HCT116 (cell line): Measurements from ENCODE around the gene CPLANE2. TPM values are rescaled to one million over a fixed set of nuclear protein-coding genes. Genes with fewer than 3 reads are reported as not detected.

Experiments used
- ATAC-seq: fragments of 200-7000 bp; cut with Tn5 transposase; 2 replicates; pipeline ENCODE4 v1.9.1; 2020; ENCODE audit warnings: mild to moderate bottlenecking, moderate library complexity
- BruUV-seq: library from RNA; stranded (reverse); fragments of 400-500 nt; replicated peaks from 2 replicates; lab custom pipeline; 2021; lab: Mats Ljungman, UMichigan
- CTCF ChIA-PET: fragments of 300-600 bp; sonication (Branson Sonifier 250); formaldehyde crosslinking; loops from one replicate; lab custom pipeline; 2021; ENCODE audit warnings: antibody characterized with exemption; lab: Charles Lee
- POLR2A ChIA-PET: fragments of 300-600, 350-600 bp; sonication (Branson Sonifier 250); formaldehyde crosslinking; loops from one replicate; lab custom pipeline; 2021; ENCODE audit warnings: antibody characterized with exemption; lab: Charles Lee
- RAD21 ChIA-PET, 2 experiments: fragments of 300-600 bp; sonication (Branson Sonifier 250); formaldehyde crosslinking; loops; one replicate each; lab custom pipeline; 2023; ENCODE audit warnings: low total read pairs in 2 of 2; ENCODE audit not compliant: uncharacterized antibody in 2 of 2, unreplicated experiment in 2 of 2, low non-redundant PET in 1 of 2; lab: Charles Lee
- DNase-seq: peaks from one replicate; pipeline ENCODE4 v3.0.0-alpha.2; 2010; ENCODE audit warnings: low read depth, low spot score
- H2AFZ ChIP-seq: fragments of 200-600 bp; shearing (Covaris generic), sonication (generic); 2 replicates; pipeline ENCODE4 v1.6.1; 2017; ENCODE audit warnings: low read depth, mixed run types, mixed read lengths, antibody characterized with exemption, low read length; ENCODE audit not compliant: poor library complexity, severe bottlenecking
- H3K27ac ChIP-seq: 2 replicates; pipeline ENCODE4 v1.5.1; 2012; ENCODE audit warnings: low read depth, low read length
- H3K27me3 ChIP-seq: fragments of 200-600 bp; sonication (generic); 2 replicates; pipeline ENCODE4 v1.6.1; 2016; ENCODE audit warnings: mixed run types, low read length, mixed read lengths; ENCODE audit not compliant: insufficient read depth
- H3K36me3 ChIP-seq, 2 experiments: fragments of 200-500 bp in 1 of 2; fragments of 200-600 bp in 1 of 2; sonication (Bioruptor generic) in 1 of 2; sonication (generic) in 1 of 2; 2 replicates each; pipeline versions ENCODE4 v1.5.1 to v1.6.1; 2014 to 2016; ENCODE audit warnings: low read length in 2 of 2, inconsistent platforms in 1 of 2, mixed read lengths in 1 of 2, mixed run types in 1 of 2; ENCODE audit not compliant: insufficient read depth in 2 of 2, control insufficient read depth in 1 of 2
- H3K4me1 ChIP-seq, 2 experiments: fragments of 200-600 bp in 1 of 2; sonication (generic) in 1 of 2; 2 replicates each; pipeline versions ENCODE4 v1.5.1 to v1.6.1; 2012 to 2017; ENCODE audit warnings: low read length in 2 of 2, inconsistent platforms in 1 of 2, mild to moderate bottlenecking in 1 of 2, mixed read lengths in 1 of 2, mixed run types in 1 of 2, moderate library complexity in 1 of 2; ENCODE audit not compliant: insufficient read depth in 2 of 2, control insufficient read depth in 1 of 2
- H3K4me2 ChIP-seq: fragments of 200-600 bp; sonication (generic); 2 replicates; pipeline ENCODE4 v1.6.1; 2017; ENCODE audit warnings: mixed run types, low read length, mixed read lengths
- H3K4me3 ChIP-seq, 2 experiments: fragments of 200-600 bp in 1 of 2; sonication (generic) in 1 of 2; replicated peaks in 1 of 2; 2 replicates each; pipeline ENCODE4 v1.5.1; 2011 to 2016; ENCODE audit warnings: low read length in 2 of 2, control low read depth in 1 of 2, low read depth in 1 of 2, mild to moderate bottlenecking in 1 of 2, mixed read lengths in 1 of 2, mixed run types in 1 of 2
- H3K79me2 ChIP-seq: fragments of 200-600 bp; sonication (generic); 2 replicates; pipeline ENCODE4 v1.6.1; 2017; ENCODE audit warnings: mild to moderate bottlenecking, mixed run types, low read length, moderate library complexity, mixed read lengths; ENCODE audit not compliant: insufficient read depth
- H3K9ac ChIP-seq: fragments of 200-600 bp; sonication (generic); 2 replicates; pipeline ENCODE4 v1.6.1; 2016; ENCODE audit warnings: low read length, mixed read lengths
- H3K9me2 ChIP-seq: fragments of 200-600 bp; sonication (generic), shearing (Covaris generic); 2 replicates; pipeline ENCODE4 v1.6.1; 2017; ENCODE audit warnings: mixed run types, mild to moderate bottlenecking, moderate library complexity; ENCODE audit not compliant: insufficient read depth
- H3K9me3 ChIP-seq, 2 experiments: fragments of 200-500 bp in 1 of 2; fragments of 200-600 bp in 1 of 2; sonication (Bioruptor generic) in 1 of 2; sonication (generic) in 1 of 2; 2 replicates each; pipeline ENCODE4 v1.6.1; 2014 to 2017; ENCODE audit warnings: low read length in 2 of 2, mixed read lengths in 2 of 2, inconsistent platforms in 1 of 2, low read depth in 1 of 2, mild to moderate bottlenecking in 1 of 2, mixed run types in 1 of 2, moderate library complexity in 1 of 2; ENCODE audit not compliant: control insufficient read depth in 1 of 2, insufficient read depth in 1 of 2
- H4K20me1 ChIP-seq: fragments of 200-600 bp; sonication (generic), shearing (Covaris generic); 2 replicates; pipeline ENCODE4 v1.6.1; 2017; ENCODE audit warnings: mixed run types, mild to moderate bottlenecking, moderate library complexity; ENCODE audit not compliant: insufficient read depth
- JUND ChIP-seq: IDR thresholded peaks from 2 replicates; pipeline ENCODE4 v1.6.1; 2012
- SIN3A ChIP-seq: IDR thresholded peaks from 2 replicates; pipeline ENCODE4 v1.6.1; 2012; ENCODE audit warnings: low read depth
- YY1 ChIP-seq: IDR thresholded peaks from 2 replicates; pipeline ENCODE4 v1.6.1; 2011; ENCODE audit warnings: low read length, low read depth, moderate library complexity, mild to moderate bottlenecking; ENCODE audit not compliant: insufficient replicate concordance; ENCODE audit errors: extremely low read depth
- ZFX ChIP-seq: fragments of 450-650 bp; IDR thresholded peaks from 2 replicates; pipeline ENCODE4 v1.6.1; 2017
- intact Hi-C: fragments of 100-400 bp; cut with micrococcal nuclease; formaldehyde crosslinking; loops from 2 replicates; pipeline ENCODE4 v1.10.0; 2022
- total RNA-seq: library from RNA; stranded (reverse); gene quantifications from one replicate; pipeline ENCODE4 v1.2.1, GENCODE V29; 2021; ENCODE audit not compliant: unreplicated experiment
- TF ChIP-seq, protein P1 (sequence below), 3 experiments: fragments of 200-600 bp in 1 of 3; sonication (generic) in 1 of 3; IDR thresholded peaks in 2 of 3; conservative IDR thresholded peaks in 1 of 3; 2 replicates each; pipeline ENCODE4 v1.5.1; 2012 to 2017; ENCODE audit warnings: low read depth in 2 of 3, low read length in 2 of 3, antibody characterized with exemption in 1 of 3, borderline replicate concordance in 1 of 3, control low read depth in 1 of 3, mild to moderate bottlenecking in 1 of 3, mixed read lengths in 1 of 3, mixed run types in 1 of 3, moderate library complexity in 1 of 3; ENCODE audit not compliant: insufficient read depth in 1 of 3
- TF ChIP-seq, protein P2 (sequence below): IDR thresholded peaks from 2 replicates; pipeline ENCODE4 v1.6.1; 2012

CPLANE2 gene
- total RNA-seq, 1 experiment from 2014 or later: 8.1 TPM

DNA sequence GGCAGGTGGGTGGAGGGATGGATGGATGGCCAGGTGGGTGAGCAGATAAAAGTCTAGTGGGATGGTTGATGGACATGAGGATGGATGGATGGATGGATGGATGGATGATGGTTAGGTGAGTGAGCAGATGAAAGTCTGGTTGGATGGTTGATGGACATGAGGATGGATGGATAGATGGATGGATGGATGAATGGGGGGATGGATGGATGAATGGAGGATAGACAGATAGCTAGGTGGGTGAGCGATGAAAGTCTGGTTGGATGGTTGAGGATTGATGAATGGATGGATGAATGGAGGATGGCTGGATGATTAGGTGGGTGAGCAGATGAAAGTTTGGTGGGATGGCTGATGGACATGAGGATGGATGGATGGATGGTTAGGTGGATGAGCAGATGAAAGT, 15.5 kb downstream of the CPLANE2 start:
- POLR2A ChIA-PET: interaction anchor here (0.6 kb wide), 1 partner anchor 14 kb away, joined by 4 read pairs; no protein-coding TSS in a partner anchor
- TF ChIP-seq, protein P1, sequence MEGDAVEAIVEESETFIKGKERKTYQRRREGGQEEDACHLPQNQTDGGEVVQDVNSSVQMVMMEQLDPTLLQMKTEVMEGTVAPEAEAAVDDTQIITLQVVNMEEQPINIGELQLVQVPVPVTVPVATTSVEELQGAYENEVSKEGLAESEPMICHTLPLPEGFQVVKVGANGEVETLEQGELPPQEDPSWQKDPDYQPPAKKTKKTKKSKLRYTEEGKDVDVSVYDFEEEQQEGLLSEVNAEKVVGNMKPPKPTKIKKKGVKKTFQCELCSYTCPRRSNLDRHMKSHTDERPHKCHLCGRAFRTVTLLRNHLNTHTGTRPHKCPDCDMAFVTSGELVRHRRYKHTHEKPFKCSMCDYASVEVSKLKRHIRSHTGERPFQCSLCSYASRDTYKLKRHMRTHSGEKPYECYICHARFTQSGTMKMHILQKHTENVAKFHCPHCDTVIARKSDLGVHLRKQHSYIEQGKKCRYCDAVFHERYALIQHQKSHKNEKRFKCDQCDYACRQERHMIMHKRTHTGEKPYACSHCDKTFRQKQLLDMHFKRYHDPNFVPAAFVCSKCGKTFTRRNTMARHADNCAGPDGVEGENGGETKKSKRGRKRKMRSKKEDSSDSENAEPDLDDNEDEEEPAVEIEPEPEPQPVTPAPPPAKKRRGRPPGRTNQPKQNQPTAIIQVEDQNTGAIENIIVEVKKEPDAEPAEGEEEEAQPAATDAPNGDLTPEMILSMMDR (IDR thresholded peaks at IDR 0.05 in 2 of 3, conservative IDR thresholded peaks at IDR 0.05 in 1 of 3; ENCODE audit: borderline replicate concordance in 1 of 3, insufficient read depth in 1 of 3, low read depth in 2 of 3, low read length in 2 of 3): no peak
- no peak for TF ChIP-seq JUND
- TF ChIP-seq, protein P2, sequence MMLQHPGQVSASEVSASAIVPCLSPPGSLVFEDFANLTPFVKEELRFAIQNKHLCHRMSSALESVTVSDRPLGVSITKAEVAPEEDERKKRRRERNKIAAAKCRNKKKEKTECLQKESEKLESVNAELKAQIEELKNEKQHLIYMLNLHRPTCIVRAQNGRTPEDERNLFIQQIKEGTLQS: no peak

DNA sequence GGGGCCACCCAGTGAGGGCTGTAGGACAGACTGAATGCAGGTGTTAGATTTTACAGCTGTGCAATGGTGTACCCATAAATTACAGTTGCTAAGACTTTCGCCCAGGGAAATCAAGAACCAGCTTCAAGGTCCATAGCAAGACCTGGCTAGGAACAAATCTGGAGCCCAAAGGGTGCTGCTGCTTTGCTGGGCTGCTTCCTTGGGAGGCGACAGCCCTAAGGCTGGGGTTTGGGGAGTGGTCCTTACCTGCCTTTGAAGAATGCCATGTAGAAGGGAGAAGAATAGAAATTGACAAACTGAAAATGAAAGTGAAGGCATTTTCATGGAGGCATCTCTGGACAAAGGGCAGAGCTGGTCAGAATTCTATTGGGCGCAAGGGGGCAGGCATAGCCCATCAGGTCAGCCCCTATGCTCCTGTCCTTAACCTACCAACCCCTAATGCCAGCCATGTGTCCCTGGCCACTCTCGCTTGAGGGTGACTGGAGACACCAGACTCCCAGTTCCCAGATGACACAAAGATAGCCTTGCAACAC, 16.9 kb downstream of the CPLANE2 start:
- POLR2A ChIA-PET: no interaction called here
- no peaks in the 10 kb centered on the region for H4K20me1 ChIP-seq

More for the DNA sequence above, 15.5 kb downstream of the CPLANE2 start:
- H3K9me3 ChIP-seq: no peaks in the 10 kb centered on the region
- no peaks in the 10 kb centered on the region for H3K9me2 ChIP-seq
- no peak overlapping the region for H3K27ac ChIP-seq
- no peaks in the 10 kb centered on the region for H3K27me3 ChIP-seq
- intact Hi-C loops: no loop called here
- ChIA-PET RAD21 (no interaction called here), CTCF (no interaction called here)
- H3K4me1 ChIP-seq: peaks cover 7 to 15% of the 10 kb centered on the region in 2 experiments; a peak in 3 of 4 replicates
- H3K4me2 ChIP-seq: no peak overlapping the region
- no peaks in the 10 kb centered on the region for H3K79me2 ChIP-seq
- H3K4me3 ChIP-seq: no peak overlapping the region
- no peaks in the 10 kb centered on the region for H3K36me3 ChIP-seq
- H2AFZ ChIP-seq: no peak overlapping the region
- no TSS peak for BruUV-seq
- ATAC-seq (no peak), DNase-seq (no peak)
- H3K9ac ChIP-seq: no peak overlapping the region
- H4K20me1 ChIP-seq: no peaks in the 10 kb centered on the region

More for the DNA sequence above, 16.9 kb downstream of the CPLANE2 start:
- Histone ChIP-seq H2AFZ (no peak overlapping the region), H3K4me1 (peaks cover 14 to 25% of the 10 kb centered on the region in 2 experiments), H3K79me2 (no peaks in the 10 kb centered on the region), H3K9me3 (no peaks in the 10 kb centered on the region), H3K4me2 (no peak overlapping the region), H3K9ac (no peak overlapping the region), H3K27ac (no peak overlapping the region), H3K27me3 (no peaks in the 10 kb centered on the region), H3K4me3 (no peak overlapping the region), H3K36me3 (no peaks in the 10 kb centered on the region), H3K9me2 (no peaks in the 10 kb centered on the region)
- TF ChIP-seq YY1: no peak
- TF ChIP-seq SIN3A: no peak
- TF ChIP-seq, protein P2: no peak
- no peak for TF ChIP-seq ZFX
- ChIA-PET CTCF (no interaction called here), RAD21 (no interaction called here)
- intact Hi-C loops: no loop called here
- BruUV-seq: no TSS peak
- no peak for DNase-seq
- no peak for ATAC-seq
